ENCODE measurements around the gene FAM25C.
"Not testable (repeated sequence)": the region's sequence is repeated elsewhere in the genome, so short reads cannot be mapped to it uniquely, and the experiment has no call there.

Gene FAM25C

GRCh38 chr10:47999691-48000090 lies at the start of gene FAM25C:
Gene FAM25C, minus strand, starts transcription at chr10:47999791. Its CDS starts 26 bp downstream, at chr10:47999765.
- DNase-seq: not testable (repeated sequence)

GRCh38 chr10:48044557-48044956 lies 45.0 kb upstream of the FAM25C start:
- not testable (repeated sequence) for DNase-seq

- not testable (repeated sequence) for DNase-seq
Observed at GRCh38 chr10:48031390-48031789, 31.8 kb upstream of the FAM25C start.

- DNase-seq: not testable (repeated sequence)
Observed at GRCh38 chr10:48002306-48002705, 2.7 kb upstream of the FAM25C start.

- not testable (repeated sequence) for DNase-seq
Observed at GRCh38 chr10:47994045-47994444, 5.5 kb downstream of the FAM25C start.

GRCh38 chr10:47992560-47992959 lies 7.0 kb downstream of the FAM25C start:
- DNase-seq: not testable (repeated sequence)

GRCh38 chr10:47991706-47992105 lies 7.9 kb downstream of the FAM25C start:
- not testable (repeated sequence) for DNase-seq

GRCh38 chr10:47990097-47990496 lies 9.5 kb downstream of the FAM25C start:
- not testable (repeated sequence) for DNase-seq

- not testable (repeated sequence) for DNase-seq
Observed at GRCh38 chr10:47989542-47989950, 10.0 kb downstream of the FAM25C start.

- not testable (repeated sequence) for DNase-seq
Observed at GRCh38 chr10:47988718-47989541, 10.7 kb downstream of the FAM25C start.

GRCh38 chr10:47987952-47988351 lies 11.6 kb downstream of the FAM25C start:
- not testable (repeated sequence) for DNase-seq

GRCh38 chr10:47986413-47987230 lies 13.0 kb downstream of the FAM25C start:
- not testable (repeated sequence) for DNase-seq

- not testable (repeated sequence) for DNase-seq
Observed at GRCh38 chr10:47975409-47975808, 24.2 kb downstream of the FAM25C start.

GRCh38 chr10:47973131-47973530 lies 26.5 kb downstream of the FAM25C start:
- DNase-seq: not testable (repeated sequence)

GRCh38 chr10:47972077-47972476 lies 27.5 kb downstream of the FAM25C start:
- DNase-seq: not testable (repeated sequence)

- not testable (repeated sequence) for DNase-seq
Observed at GRCh38 chr10:47971598-47971997, 28.0 kb downstream of the FAM25C start.

GRCh38 chr10:47970047-47970446 lies 29.5 kb downstream of the FAM25C start:
- not testable (repeated sequence) for DNase-seq

- DNase-seq: not testable (repeated sequence)
Observed at GRCh38 chr10:47968988-47969387, 30.6 kb downstream of the FAM25C start.

GRCh38 chr10:47964280-47965063 lies 35.1 kb downstream of the FAM25C start:
- DNase-seq: not testable (repeated sequence)

GRCh38 chr10:47962785-47963184 lies 36.8 kb downstream of the FAM25C start:
- not testable (repeated sequence) for DNase-seq

GRCh38 chr10:47960699-47961098 lies 38.9 kb downstream of the FAM25C start:
- DNase-seq: not testable (repeated sequence)

- not testable (repeated sequence) for DNase-seq
Observed at GRCh38 chr10:47959677-47960076, 39.9 kb downstream of the FAM25C start.

GRCh38 chr10:47957158-47957557 lies 42.4 kb downstream of the FAM25C start:
- DNase-seq: not testable (repeated sequence)

Data from SIG-M5 (cell line).